HG03354 (cell line): ENCODE data around the gene SNRPD3.
"Not testable (repeated sequence)": the region's sequence is repeated elsewhere in the genome, so short reads cannot be mapped to it uniquely, and the experiment has no call there.

Source experiments
- ATAC-seq: cut with Tn5 transposase; IDR thresholded peaks from one replicate; pipeline ENCODE4 v1.9.1; 2021; ENCODE audit warnings: mild to moderate bottlenecking; ENCODE audit not compliant: unreplicated experiment, poor library complexity, severe bottlenecking

Gene SNRPD3

DNA sequence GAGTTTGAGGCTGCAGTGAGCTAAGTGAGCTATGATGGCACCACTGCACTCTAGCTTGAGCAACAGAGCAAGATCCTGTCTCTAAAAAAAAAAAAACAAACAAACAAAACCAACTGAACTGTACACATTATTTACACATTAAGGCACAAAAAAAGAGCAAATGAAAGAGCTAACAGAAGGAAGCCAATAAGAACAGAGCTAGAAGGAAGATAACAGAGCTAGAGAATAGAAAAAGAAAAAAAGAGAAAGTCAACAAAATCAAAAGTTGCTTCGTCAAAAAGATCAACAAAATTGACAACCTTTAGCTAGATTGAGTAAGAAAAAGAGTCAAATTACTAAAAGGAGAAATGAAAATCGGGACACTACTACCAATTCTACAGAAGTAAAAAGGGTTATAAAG is 25.9 kb upstream of the SNRPD3 start:
- ATAC-seq, result no peak

DNA sequence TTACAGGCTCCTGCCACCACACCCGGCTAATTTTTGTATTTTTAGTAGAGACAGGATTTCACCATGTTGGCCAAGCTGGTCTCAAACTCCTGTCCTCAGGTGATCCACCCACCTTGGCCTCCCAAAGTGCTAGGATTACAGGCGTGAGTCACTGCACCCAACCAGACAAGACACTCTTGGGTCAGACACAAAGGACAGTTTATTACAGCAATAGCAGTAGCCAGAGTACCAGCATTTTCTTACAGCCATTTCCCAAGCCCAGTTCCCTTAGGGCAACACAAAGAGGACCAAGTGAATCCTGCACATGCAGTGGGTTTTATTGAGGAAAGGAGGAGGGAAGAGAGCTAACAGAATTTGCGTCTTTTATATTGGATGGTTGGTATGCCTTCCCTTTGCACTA is 24.8 kb upstream of the SNRPD3 start:
- ATAC-seq, result not testable (repeated sequence)

DNA sequence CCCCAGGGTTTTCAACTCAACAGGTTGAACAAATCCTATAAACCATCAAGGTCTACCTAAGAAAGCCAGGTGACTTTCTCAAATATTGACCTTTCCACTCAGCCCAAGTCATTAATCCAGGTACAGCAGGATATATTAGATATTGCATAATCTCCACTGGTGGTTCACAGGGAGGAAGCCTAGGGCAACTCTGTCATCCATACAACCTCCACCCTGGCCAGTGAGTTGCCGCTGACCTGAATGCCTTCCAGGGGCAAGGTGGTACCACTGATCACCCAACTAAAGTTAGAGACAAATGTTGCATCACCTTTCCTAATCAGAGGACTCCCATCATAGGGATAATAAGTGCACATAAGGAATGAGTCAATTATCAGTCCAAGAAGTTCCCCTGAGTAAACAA is 23.7 kb upstream of the SNRPD3 start:
- ATAC-seq, result no peak

DNA sequence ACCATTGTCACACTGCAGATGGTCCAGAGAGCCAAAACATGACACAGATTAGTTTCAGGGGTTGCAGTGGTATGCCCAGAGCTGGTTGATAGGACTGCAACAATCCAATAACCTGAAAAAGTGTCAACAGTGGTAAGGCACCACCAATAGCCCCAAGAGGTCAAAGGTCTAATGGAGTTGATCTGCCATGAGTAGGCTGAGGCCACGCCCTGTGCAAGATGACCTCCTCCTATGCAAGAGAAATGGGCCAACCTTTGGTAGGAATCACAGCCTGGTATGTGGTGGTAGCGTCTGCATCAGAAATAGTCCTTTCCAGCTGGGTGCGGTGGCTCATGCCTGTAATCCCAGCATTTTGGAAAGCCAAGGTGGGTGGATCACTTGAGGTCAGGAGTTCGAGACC is 20.5 kb upstream of the SNRPD3 start:
- no peak for ATAC-seq

DNA sequence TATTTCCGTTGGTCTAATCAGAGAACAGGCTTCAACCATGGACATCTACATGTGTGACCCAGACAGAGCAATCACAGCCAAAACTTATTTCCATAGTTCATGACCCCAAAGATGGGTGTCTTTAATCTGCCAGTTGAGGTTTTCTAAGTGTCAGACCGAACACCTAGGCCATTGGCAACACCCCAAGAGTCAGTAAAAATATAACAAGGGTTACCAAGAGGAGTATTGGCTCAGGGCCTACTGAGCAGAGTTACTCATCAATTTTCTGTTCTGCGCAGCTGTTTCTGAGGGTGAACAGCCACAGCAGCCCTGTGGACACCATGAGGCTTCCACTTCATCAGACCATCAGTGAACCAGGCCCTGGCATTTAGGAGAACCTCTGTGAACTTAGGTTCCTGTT is 19.7 kb upstream of the SNRPD3 start:
- no peak for ATAC-seq

DNA sequence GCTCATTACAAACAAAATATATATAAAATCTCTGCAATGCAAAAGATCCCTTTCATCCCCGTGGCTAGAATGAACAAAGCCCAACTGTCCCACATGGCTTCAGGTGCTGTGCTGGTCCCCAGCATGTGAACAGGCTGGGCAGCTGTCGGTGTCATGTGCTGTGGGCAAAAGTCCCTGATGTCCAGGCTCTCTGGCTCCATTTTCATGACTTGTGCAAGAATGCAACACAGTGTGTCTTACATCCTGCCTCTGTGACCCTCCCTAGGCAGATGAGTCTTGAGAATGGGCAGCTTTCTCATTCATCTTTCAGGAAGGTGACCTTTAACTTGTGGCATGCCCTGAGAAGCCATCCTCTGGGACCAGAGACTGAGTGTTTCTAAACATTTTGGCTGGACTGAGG is 15.3 kb upstream of the SNRPD3 start:
- ATAC-seq, result no peak

DNA sequence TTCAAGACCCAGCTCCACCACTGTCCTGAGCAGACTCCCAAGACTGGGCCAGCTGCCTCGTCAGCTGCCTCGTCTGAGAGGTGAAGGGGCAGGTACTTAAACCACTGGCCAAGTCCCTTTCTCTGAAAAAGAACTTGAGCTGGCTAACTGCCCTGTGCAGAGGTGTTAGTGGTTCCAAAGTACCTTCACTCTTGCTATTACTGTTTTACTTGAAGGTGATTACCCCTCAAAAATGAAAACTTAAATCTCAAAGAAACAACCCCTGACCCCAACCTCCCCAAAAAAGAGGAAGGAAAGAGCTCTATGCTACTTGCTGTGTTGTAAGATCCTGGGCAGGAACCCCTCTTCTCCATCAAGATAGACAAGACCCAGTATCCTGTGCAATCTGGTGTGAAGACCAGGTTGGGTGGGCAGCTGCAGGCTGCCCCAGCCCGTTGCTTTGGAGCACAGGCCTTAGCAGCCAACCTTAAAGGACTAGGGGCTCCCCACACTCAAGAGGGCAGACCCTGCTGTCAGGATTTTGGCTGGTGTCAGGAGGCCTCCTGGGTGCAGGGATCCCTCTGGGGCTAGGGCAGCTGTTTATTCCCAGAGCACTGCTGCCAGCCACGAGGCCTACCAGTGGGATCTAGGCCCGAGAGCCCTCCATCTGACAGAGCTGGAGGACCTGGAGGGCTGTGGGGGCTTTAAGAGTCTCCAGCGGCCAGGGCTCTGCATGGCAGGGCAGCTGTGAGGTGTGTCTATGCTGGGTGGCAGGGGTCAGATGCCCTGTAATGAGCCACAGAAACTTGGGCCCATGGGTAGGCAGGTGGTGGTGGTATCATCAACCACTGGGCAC is 13.9 kb upstream of the SNRPD3 start:
- ATAC-seq, result no peak

DNA sequence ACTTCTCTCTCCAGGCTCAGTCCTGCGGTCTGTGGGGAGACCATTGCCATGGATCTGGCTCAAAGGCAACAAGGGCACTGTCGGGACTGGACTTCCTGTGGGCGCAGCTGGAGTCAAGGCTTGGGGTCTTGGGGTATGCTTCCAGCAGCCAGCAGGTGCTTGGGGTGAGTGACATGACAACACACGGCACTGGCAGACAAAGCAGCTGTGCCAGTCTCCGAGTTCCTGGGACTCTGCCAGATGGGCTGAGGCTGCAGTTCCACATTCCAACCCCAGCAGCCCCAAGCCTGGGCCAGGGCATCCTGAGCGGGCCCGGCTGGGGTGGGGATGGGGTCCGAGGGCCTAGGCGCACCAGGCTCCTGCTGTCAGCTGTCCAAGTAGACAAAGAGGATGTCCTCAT is 13.2 kb upstream of the SNRPD3 start:
- no peak for ATAC-seq

DNA sequence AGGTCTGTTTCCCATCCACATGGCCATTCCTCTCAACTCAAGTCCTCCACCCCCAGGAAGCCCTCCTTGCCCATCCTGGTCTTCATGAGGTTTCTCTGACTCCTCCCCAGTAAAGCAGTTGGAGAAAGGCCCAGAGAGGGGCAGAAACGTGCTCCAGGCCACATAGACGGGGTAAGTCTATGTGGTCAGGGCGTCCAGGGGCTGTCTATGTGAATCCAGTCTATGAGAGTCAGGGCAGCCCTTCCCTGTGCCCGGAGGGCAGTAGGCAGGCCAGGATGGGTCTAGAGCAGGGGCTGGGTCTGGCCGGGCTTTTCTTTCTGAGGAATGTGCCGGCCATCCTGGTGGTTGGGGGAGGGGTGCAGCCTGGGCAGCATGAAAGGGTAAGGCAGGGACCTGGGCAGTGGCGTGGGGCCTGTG is 12.6 kb upstream of the SNRPD3 start:
- no peak for ATAC-seq

DNA sequence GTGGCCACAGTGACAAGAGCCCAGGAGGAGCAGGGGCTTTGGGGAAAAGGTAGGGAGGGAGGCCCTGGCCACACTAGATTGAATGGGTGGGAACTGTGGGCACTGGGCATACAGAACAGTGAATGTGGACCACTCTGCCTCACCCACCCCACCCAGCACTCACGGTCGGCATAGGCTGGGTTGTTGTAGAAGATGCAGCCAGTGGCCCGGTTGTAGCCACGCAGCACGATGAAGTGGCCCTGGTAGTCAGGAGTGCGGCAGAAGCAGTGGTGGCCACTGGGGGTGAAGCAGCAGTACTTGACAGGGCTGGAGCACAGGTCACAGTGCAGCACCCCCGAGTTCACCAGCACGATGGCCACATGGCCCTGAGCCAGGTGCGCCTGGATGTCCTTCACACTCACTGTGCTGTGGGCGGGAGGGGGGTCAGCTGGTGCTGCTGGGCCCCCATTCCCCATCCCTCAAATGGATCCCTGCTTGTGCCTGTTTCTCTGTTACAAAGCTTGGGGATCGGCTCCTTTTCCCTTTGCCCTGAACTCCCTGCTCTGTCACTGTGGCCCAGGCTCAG is 12.0 kb upstream of the SNRPD3 start:
- no peak for ATAC-seq

DNA sequence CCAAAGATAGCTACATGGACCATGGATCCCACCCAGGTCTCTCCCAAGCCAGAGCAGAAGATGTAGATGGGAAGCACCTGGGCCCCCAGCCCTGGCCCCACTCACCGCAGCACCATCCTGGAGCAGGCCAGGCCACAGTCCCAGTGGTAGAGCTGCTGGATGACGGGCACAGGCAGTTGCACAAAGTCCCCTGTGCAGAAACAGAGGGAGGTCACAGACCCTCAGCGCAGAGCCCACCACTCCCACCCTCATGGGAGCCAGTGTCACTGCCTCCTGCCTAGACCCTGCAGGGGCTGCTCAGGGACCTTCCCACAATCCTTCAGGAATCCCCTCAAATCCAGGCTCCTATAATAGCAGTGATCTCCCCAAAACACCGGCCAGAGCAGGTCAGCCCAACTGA is 7.0 kb upstream of the SNRPD3 start:
- no peak for ATAC-seq

DNA sequence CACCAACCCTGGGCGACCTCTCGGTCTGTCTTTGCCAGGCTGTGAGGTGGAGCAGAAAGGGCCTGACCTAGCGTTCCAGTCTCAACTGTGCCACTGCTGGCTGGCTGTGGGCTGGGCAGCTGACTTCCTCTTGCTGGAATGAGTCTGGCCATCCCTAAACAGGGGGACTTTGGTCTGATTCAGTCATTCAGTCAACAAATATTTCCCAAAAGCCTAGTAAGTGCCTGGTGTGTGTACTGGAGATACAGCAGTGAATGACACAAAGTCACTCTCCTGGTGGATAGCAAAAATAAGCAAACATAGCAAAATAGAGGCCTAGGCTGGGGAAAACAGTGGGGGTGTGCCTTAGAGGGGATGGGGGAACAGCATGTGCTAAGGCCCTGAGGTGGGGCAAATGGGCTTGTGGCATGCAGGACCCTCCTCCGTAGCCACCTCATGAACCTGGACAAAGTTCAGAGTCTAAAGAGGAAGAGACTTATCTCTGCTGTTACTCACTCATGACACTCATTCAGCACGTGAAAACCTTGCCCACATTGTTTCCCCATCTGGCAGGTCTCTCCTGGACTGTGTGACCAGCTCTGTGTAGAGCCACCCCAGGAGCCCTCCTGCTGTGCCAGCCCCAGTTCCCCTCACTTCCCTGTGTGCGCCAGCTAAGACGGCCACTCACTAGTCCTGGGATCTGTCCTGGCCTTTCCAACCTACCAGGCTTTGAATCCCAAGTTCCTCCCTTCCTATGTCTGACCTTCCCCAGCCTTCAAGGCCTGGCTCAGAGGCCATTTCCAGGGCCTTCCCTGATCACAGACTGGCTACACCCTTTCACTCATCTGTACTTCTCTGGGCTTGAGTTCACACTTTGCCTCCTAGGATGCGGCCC is 5.5 kb upstream of the SNRPD3 start:
- ATAC-seq, result no peak

DNA sequence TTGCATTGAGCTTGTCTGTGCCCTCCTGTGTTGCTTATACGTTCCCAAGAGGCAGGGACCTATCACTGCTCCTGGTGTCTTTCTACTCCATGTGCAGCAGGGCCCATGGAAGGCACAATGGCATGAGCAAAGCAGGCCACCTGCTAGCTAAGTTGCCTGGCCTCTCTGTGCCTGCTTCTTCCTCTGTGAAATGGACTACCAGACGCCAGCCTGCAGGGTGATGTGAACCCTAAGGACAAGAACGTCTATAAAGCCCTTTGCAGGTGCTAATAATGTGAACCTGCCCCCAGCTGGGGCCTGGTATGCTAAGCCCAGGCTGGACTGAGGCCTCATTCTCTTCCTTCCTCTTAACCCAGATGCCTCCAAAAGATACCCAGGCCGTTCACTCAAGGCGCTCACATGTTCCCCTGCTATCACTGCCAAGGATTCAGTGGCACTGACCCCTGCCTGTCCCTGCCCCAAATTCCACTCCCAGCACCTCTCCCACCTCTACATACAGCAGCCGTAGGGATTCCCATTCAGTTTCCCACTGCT is 4.8 kb upstream of the SNRPD3 start:
- ATAC-seq, result no peak

DNA sequence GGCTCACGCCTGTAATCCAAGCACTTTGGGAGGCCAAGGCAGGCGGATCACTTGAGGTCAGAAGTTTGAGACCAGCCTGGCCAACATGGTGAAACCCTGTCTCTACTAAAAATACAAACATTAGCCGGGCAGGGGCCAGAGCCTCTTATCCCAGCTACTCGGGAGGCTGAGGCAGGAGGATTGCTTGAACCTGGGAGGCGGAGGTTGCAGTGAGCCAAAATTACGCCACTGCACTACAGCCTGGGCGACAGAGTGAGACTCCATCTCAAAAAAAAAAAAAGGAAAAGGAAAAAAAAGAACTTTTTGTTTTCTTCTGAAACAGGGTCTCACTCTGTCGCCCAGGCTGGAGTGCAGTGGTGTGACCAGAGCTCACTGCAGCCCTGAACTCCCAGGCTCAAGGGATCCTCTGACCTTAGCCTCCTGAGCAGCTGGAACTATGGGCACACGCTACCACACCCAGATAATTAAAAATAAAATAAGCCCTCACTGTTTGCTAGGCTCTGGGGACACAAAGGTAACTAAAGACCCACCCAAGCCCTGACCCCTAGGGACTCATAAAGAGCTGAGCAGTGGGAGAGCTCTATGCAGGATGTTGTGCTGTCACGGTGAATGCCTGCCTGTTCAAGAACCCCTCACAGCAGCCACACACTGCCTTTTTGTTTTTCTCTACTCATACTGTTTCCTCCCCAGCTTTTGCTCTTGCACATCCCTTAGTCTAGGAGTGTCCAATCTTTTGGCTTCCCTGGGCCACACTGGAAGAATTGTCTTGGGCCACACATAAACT is 3.1 kb upstream of the SNRPD3 start:
- not testable (repeated sequence) for ATAC-seq

DNA sequence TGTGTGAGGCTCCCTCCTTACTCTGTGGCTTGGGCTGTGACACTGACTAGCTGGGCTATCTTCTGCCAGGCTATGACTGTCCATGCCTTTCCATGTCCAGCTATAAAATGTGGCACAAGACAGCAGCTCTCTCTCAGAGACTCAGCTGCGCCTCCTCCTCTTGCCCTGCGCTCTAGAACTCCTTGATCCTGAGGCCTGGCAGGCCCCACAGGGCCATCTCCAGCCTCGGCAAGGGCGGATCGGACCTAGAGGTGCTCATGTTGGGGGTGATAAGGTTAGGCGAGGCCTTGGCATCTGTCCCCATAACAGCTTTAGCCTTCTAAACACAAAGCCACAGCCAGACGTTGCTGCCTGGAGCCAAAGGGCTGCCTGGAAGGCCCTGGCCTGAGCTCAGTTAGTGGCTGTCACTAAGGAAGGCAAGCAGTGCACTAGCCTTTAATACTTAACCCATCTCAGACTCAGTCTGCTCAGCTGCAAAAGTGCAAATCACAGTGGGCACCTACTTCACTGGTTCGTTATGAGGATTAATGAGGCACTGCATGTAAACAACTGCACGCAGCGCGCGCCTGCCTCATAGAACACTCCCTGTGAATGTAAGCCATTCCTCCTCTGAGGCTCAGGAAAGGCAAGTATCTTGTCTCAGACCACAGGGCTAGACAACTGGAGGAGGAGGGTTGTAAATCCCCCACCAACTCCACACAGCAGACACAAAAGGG is 2.0 kb upstream of the SNRPD3 start:
- no peak for ATAC-seq

DNA sequence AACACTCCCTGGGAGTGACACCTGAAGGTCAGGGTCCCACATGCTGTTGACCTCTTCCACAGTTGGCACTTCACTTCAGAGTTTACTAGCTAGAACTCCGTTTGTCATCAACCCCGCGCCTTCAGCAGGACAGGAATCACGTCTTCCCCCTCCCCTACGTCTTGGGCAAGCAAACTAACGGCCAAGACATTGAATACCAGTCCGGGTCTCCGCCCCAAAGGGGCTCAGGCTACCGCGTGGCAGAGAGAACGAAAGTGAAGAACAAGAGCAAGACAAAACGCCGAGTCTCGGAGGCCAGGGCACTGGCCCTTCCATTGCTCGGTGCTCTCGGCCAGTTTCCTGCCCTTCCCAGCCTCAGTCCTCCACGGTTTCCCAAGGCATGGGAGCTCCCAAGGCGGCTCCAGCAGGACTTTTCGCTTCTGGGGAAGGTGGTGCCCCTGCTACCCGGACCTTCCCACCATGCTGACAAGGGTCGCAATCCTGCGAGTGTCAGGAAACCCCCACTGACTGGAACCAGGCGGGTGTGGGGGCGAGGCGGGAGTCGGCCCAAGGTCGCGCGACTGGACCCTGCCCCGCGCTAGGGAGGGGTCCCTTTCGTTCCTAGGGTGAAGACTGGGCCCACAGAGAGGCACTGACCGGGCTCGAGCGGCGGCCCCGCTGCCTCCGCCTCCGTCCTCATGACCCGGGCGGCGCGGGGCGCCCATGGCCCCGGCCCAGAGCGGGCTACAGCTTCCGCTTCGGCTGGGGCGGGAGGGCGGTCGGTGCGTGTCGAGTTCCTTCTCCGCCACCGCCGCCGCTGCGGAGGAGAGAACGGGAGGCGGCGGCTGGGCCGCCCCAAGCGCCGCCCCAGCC is 1.3 kb upstream of the SNRPD3 start, which contains the start of gene GUCD1:
Gene GUCD1, minus strand, starts transcription at position 826 of the 852 bp plus-strand sequence. Its CDS starts 147 bp downstream, at position 679.
- ATAC-seq, result peak; percentile 7

DNA sequence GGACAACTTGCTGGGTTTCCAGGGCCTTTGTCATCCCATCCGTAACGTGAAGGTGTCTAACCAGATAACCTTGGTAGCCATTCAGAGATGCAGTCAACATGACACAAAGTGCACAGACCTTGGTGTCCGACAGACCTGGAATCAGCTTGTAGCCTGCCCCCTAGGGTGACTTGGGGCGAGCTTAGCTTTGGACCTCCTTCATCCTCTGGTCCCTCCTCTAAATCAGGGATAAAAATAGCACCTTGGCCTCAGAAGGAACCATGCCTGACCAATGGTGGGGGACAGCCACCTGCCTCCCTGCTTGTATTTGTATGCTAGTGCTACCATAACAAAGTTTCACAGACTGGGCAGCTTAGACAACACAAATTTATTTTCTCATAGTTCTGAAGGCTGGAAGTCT is 3.7 kb downstream of the SNRPD3 start:
- no peak for ATAC-seq

DNA sequence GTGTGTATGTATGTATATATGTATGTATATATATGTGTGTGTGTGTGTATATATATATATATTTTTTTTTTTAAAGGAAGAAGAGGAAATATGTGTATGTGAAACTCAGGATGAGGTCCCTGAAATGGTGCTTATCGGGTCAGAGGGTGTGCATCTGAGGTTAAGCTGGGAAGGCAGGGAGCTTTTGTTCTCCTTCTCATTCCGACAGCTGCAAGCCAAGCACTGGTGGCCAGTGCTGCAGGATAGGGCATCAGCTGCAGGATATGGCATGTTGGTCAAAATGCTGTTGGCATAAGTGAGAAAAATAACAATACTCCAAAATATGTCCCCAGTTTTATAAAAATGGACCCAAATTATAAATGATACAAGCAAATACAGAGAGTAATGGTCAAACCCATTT is 7.4 kb downstream of the SNRPD3 start:
- no peak for ATAC-seq
